AG20443 (cell line): ENCODE measurements around the gene DUT.

Experiments used
- DNase-seq: peaks from one replicate; pipeline ENCODE4 v3.0.0; 2012; ENCODE audit warnings: low spot score, mixed read lengths

The DUT gene

DNA sequence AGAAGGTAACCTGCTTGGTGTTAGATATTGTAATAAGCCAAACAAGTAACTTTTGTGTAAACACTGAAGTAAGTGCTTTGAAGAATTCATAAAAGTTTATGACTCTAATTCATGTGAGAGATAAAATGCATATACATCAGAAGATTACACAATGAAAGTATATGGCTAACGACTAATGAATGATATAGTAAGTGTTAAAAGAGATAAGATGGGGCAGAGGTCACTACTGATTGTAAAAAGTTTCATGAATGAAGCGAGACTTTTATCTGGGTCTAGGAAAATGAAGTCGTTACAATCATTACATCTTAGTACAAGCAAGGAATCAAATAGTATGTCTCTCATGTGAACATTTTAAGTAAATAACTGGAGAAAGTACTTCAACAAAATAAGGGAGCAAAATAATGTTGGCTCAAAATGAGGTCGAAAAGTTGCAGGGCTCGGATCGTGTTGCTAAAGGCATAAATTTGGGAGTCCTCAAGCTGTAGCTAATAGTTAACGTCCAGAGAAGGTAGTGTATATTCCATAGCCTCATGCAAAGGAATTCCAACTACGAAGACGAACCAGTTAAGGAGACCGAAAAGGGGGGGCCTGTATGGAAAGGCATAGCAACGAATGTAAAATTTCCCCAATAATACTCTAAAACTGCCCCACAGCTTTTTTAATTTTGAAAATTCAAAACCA lies 984 bp upstream of the DUT start:
- peak; percentile 11 for DNase-seq

DNA sequence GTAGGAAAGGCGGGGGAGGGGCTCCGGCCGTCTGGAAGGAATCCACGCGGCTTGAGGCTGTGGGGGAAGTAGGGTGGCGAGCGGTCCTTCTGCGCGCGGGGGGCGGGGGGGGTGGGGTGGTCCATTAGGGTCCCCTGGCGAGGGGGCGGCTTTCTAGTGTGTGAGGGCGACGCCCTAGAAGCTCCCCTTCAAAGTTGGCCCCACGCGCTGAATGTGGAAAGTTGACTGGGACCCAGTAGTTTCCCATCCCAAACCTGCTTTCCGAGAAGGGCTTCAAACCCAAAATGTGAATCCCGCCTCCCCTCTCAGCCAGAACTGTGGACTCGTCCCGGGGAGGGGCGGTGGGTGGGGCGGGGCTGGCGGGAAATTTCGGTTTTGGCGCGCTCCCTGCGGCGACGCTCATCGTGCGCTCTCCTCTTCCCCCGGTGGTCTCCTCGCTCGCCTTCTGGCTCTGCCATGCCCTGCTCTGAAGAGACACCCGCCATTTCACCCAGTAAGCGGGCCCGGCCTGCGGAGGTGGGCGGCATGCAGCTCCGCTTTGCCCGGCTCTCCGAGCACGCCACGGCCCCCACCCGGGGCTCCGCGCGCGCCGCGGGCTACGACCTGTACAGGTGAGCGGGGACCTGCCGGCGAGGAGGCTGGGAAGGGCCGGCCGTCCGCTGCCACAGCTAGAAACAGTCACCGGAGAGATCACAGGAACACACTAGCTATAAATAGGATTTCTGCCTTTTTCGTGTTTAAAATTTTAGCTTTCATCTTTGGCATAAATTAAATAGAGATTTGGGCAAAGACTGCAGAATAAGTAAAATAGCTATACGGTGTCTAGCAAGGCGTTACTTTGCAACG lies 790 bp downstream of the DUT start:
- peak; percentile 92 for DNase-seq

DNA sequence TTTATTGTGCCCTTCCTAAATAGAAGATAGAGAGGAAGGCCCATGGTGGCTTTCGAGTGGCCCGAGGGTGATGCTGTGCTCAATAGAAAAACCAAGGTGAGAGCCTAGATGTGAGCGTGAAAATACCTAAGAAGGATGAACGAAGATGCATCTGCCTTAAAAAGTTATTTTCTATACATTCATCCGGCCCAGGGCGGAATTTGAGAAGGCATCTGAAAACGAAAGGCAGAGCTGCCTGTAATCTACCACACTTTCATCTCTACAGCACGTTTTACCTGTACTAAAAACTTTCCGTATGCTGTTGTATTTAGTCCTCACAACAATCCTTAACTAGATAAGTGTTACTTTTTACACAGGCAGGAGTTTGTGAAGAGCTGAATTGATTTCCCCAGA lies 1.4 kb downstream of the DUT start:
- no peak for DNase-seq

DNA sequence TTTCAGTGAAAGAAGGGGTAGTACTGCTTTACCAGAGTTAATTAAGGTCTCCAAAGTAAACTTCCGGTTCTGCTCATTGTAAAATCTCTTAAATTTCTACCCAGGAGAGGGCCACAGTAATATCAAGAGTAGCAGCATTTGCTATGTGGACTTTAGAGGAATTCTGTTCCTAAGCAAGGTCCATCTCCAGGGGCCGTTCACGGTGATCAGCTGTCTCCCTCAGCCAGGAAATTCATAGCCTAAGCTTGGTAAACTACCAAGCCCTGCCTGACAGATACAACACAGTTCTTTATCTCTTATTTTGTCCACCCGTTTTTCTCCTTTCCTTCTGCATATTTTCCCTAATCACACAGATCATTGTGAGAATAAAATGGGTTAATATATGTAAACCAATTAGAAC lies 2.3 kb downstream of the DUT start:
- no peak for DNase-seq

DNA sequence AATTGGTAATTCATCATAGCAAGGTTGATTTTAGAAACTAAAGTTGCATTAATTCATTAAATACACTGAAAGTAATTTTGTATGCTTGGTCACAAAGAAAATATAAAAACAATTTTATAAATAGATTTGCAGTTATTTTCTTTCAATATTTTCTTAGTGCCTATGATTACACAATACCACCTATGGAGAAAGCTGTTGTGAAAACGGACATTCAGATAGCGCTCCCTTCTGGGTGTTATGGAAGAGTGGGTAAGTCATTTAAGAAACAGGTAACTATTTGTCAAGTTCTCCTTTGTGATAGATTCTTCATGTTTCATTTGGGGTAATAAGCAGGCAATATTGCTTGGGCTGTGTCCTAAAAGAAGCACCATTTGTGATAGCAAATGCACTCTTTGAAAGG lies 3.0 kb downstream of the DUT start:
- no peak for DNase-seq

DNA sequence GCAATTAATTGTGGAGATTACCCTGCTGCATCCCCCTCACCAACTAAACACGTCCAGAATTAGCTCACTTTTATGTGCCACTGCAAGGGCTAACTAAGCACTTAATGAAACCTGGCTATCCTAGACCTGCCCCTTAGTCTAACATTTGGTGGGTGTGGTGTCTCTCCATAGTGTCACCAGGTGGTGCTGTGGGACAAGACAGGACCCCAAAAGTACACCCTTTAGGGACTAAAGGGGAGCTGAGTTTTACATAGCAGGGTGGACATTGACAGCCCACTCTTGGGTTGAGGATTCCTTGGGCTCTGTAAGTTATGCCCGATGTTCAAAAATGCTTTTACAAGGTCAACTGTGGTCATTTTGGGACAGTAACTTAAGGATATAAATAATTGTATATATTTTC lies 5.7 kb downstream of the DUT start:
- DNase-seq = peak; percentile 18

DNA sequence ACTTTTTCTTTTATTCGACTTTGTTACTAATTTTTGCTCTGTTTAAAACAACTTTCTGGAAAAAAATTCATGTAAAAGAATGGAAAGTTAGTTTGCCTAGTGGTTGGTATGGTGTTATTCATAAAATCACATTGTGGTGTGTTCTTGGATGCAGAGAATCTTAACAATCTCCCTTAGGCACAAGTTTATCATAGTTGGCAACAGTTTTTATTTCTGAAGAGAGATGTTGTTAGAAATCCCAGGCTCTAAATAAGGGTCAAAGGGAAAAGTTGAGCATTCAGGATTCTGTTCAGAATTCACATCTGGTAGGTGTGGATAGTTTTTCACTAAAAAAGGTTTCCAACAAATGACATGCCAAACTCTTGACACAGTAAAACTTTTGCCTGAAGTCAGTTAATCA lies 6.4 kb downstream of the DUT start:
- DNase-seq = no peak

DNA sequence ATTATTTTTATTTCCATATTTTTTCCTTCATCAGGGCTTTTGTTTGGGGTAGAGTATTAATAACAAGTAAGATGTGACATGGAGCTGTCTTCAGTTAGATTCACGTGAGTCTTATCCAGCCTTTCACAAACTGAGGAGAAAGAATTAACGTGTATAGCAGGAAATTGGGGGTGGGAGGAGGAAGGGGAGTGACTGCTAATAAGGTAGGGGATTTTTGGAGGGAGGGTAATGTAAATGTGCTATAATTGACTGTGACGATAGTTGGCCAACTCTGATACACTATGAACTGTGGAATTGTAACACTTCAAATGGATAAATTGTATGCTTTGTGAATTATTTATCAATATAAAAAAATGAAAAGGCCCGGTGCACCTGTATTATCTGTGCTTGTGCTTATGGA lies 8.9 kb downstream of the DUT start:
- DNase-seq = no peak

DNA sequence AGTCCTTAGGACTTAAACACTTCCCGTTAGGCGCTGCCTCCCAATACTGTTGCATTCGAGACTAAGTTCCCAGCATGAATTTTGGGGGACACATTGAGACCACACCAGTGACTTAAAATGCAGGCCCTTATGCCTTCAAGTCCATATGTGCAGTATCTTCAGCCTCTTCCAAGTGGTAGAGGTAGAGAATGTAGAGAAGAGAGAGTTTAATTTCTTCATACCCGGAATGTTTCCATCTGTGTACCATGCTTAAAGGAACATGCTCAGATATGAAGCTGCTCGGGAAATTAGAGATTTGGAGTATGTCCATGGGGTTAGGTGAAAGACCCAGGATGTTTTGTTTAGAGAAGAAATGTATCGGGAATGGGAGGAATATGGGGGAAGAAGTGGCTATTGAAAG lies 12.6 kb downstream of the DUT start:
- no peak for DNase-seq

DNA sequence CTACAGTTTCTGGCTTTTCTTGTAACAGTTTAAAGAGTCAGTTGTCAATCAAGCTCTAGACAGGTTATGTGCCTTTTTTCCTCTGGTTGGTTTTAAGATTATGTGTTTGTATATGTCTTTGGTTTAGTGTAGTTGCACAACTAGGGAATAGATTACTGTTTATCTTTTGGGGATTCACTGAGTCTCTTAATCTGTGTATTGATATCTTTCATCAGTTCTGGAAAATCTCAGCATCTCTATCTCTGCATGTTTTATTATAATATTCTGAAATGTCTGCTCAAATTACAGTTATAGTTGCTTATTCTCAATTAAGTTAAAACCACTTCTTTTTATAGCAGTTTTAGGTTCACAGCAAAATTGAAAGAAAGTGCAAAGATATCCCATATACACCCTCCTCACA lies 14.3 kb downstream of the DUT start:
- DNase-seq = no peak

DNA sequence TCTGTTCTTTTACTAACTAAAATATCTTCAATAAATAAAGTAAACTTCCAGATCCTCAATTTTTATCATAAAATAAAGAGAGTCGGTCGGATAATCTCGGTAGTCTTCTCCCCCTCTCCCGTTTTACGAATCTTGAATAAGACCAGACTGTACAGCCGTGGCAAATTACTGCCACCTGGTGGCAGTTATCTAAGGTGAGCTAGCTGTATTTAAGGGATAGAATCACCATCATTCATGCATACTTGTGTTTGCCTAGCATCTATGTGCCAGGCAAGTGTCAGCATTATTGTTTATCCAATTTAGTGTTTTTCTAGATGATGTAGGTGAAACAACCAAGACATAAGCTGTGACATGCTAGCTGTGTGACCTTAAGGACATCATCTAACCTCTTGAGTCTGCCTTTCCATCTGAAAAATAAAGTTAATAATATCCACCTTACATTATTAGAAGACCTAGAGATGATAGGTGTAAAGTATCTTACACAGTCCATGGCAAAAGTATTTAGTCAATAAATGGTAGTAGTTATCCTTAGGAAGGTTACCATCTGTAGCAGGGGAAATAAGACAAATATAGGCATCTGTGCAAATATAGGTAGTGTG lies 21.3 kb downstream of the DUT start:
- peak; percentile 60 for DNase-seq

DNA sequence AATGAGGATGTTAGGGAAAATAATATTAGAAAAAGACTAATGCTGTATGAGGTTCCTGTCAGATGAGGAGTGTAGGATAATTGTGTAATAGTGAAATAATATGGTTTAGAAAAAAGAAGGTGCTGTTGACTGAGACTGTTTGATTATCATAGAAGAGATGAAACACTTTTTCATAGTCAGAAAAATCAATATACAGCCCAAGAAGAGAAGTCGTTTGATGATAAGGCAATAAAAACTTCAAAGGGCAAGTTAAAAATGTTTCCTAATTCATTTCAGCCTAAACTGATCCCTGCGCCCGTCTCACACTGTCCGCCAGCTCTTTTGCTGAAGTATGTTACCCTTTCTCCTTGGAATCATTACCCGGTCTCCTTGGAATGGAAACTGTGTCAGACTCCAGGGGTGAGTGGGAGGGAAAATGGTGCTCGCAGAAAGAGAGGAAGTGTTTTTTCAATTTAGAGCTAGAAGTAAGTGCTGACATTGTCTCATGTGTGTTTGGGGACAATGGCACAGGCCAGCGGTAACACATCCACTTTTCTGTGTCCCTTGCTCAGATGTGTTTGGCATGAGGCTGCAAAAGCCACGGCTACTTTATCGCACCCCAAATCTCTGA lies 23.6 kb downstream of the DUT start:
- peak; percentile 53 for DNase-seq

DNA sequence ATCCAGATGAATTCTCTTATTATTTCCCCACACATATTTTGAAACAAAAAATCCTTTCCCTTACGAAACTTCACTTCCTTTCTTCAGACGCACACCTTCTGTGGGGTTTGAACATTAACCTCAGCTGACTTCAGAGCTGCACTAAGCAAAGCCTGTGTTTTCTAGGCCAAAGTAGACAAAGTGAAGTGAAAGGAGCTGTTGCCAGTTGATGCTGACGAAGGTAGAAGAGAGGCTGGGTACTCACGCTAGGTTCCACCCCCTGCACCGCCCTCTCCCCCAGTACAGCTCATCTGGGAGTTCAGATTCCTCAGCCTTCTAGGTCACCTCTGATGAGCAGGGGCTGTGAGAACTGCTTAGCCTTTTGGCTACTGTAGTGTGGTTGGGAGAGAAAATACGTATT lies 24.1 kb downstream of the DUT start:
- DNase-seq = peak; percentile 85

DNA sequence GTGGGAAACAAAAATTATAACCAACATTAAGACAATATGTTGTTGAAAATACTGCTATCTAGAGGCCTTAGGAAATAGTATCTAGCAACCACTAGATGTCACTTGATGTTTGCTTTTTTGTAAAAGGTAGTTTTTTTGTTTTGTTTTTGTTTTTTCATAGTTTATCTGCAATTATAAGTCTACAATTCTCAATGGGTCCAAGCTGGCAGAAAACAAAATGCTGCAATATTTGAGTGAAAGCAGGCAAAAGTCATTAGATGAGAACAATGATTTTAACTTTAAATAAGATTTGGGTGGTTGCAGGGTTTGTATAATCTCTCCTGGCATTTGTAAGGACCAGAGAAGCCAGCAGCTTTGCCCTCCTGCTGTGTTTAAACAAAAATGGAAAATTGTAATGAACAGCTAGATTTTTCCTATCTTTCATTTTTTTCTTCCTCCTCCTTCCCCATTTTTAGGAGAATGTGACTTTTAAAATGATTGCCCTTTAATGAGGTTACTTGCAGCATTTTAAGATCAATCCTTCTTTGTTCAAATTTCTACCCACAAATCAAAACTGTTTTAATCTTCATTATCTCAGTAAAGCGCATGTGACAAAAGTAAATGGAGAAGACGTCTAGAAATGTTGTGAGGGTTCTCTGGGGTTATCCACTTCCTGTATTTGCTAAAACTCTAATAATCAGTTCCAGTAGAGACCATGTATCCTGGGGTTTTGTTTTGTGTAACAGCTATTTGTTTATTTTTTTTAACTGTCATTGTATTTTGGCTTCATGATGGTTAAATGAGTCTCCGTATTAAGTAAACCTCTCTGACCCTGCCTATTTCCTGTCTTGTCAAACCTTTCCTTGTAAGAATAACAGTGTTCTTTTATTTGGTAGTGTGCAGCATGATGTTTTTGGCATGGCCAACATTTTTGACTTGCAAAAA lies 27.3 kb downstream of the DUT start:
- peak; percentile 27 for DNase-seq

DNA sequence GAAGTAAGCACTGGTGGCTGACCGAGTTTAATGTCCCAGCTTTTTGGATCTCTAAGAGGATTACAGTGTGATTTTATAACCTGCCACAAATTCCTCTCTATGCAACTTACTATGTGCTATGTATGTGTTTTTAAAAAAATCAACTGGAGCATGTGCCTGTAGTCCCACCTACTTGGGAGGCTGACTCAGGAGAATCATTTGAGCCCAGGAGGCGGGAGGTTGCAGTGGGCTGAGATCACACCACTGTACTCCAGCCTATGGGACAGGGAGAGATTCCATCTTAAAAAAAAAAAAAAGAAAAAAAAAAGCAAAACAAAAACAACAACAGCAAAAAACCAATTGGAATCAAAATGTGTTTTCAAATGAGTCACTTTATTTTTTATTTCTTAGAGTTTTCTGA lies 29.6 kb downstream of the DUT start:
- no peak for DNase-seq

DNA sequence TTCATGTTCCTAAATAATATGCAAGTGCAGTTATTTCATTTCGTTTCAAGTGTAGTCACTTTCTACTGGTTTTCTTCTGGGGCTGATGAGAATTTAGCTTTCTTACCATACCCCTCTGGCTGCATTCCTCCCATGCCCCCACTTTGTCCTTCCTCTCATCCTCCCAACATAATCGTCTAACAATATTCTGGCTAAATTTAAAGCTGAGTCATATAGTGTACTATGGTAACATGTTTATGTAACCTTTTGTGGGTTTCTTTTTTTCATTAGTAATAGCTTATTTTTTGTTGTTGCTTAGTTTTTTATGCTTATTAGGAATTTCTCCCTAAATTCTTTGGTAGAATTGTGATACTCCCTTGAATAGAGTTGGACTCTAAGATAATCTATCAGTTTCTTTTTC lies 30.5 kb downstream of the DUT start:
- no peak for DNase-seq

DNA sequence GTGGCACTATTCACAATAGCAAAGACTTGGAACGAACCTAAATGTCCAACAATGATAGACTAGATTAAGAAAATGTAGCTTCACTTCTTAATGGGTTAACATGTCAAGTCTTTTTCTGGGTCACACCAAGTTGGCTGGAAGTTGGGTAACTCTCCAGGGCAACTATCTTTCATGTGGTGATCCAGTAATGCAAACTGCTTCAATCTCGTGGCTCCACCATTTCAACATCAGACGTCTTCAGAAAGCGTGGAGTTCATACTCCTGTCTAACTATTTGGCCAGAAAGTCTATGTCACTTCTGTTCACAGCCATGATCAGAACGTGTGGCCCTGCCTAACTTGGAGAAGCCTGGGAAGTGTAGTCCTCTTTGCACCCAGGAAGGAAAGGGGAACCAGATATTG lies 32.2 kb downstream of the DUT start:
- no peak for DNase-seq

DNA sequence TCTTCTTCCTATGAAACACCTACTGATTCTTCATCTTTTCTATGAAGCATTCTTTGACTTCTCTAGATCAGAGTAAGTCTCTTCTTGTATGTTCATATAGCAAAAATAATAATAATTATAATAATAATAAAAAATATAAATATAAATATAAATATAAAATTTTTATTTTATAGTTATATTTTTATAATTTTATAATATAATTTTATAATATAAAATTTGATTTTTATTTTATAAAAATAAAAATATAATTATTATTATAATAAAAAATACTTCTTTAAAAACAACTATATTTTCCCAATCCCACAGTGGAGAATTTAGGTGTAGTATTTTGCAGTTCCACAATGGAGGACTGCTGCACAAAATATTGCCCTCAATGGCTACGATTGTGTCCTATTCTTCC lies 34.3 kb downstream of the DUT start:
- no peak for DNase-seq

DNA sequence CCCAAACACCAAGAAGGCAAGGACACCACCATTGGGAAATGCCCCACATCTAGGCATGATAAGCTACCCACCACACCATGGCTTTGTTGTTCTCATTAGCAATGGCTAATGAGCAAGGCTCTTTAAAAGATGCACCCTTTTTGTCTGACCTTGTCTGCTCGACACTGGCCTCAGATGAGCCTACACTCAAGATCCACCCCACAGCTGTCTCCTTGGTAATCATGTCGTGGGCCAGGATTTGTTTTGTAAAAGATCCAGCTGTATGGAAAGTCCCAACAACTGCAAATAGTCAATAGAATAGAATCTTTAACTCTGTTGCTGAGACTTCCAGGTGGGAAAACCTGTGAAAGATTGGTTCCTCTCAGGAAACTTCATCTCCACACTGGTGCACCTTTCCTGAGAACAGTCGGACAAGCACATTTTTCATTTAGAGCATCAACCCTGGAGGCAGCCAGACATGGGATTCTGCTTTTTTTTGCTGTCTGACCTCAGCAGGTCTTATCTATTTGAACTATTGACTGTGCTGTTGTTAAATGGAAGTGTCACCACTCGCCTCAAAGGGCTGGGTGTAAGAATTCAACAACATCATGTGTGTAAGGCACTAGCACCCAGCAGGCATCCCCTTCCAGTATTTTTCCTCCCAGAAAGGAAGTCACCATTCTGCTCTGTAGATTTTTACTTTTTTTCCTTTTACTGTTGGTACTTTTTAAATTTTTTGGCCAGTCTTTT lies 35.5 kb downstream of the DUT start:
- no peak for DNase-seq

DNA sequence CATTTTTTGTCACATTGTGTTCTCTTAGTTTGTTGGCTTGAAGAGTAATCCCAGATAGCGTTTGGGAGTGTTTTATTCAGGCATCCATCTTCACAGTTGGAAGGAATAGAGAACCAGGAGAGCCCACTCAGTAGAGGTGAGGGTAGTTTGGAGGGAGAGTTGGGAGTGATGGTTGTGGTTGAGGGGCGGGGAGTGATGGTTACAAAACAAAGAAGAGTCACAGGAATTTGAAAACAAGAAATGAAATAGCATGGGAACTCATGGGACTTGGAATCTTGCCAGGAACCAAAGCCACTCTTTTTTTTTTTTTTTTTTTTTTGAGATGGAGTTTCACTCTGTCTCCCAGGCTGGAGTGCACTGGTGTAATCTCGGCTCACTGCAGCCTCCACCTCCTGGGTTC lies 36.3 kb downstream of the DUT start:
- peak; percentile 52 for DNase-seq

DNA sequence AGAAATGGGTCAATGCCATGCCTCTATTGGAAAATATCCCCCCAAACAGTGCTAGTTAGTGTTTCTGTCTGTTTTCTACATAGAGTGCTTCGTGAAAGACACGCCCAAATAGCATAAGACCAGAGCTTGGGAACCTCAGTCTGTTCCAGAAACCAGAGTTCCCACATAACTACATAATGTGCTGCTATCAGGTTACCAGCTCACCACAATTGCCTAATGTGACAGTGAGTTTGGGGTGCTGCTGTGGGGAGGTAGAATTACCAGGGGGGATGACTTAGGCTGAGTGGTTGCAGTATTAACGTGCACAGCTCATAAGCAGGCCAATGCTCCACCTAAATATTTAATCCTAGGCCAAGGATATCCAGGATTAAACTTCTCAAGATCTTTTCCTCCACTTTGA lies 39.2 kb downstream of the DUT start:
- peak; percentile 60 for DNase-seq
